GM18858 (cell line): ENCODE data around the gene GPR152.

Source experiments
- ATAC-seq: cut with Tn5 transposase; IDR thresholded peaks from one replicate; pipeline ENCODE4 v1.9.1; 2021; ENCODE audit not compliant: unreplicated experiment

The GPR152 gene

GRCh38 chr11:67440229-67441097, 12.1 kb downstream of the GPR152 start:
- no peak for ATAC-seq

GRCh38 chr11:67439321-67440228, 13.0 kb downstream of the GPR152 start:
- no peak for ATAC-seq

- ATAC-seq = no peak
Measured at GRCh38 chr11:67438158-67438902, 14.2 kb downstream of the GPR152 start.

- no peak for ATAC-seq
Measured at GRCh38 chr11:67437809-67438157, 14.7 kb downstream of the GPR152 start.

GRCh38 chr11:67437082-67437808, 15.3 kb downstream of the GPR152 start, which contains the start of gene PTPRCAP:
PTPRCAP (minus strand) TSS chr11:67437682; CDS start chr11:67437619, 63 bp downstream.
- ATAC-seq = no peak

- no peak for ATAC-seq
Measured at GRCh38 chr11:67436459-67437081, 16.0 kb downstream of the GPR152 start.

- no peak for ATAC-seq
Measured at GRCh38 chr11:67435727-67436458, 16.6 kb downstream of the GPR152 start.

- no peak for ATAC-seq
Measured at GRCh38 chr11:67435031-67435726, 17.4 kb downstream of the GPR152 start.

- no peak for ATAC-seq
Measured at GRCh38 chr11:67434395-67434881, 18.1 kb downstream of the GPR152 start.

- no peak for ATAC-seq
Measured at GRCh38 chr11:67433536-67434394, 18.8 kb downstream of the GPR152 start.

- no peak for ATAC-seq
Measured at GRCh38 chr11:67432655-67433349, 19.7 kb downstream of the GPR152 start.

- ATAC-seq = no peak
Measured at GRCh38 chr11:67431346-67432249, 20.9 kb downstream of the GPR152 start.

GRCh38 chr11:67429722-67430121, 22.8 kb downstream of the GPR152 start:
- ATAC-seq = no peak

- ATAC-seq = no peak
Measured at GRCh38 chr11:67429038-67429668, 23.4 kb downstream of the GPR152 start.
